HG02884 (cell line): ENCODE measurements around the gene IL37.

Source experiments
- ATAC-seq: cut with Tn5 transposase; IDR thresholded peaks from one replicate; pipeline ENCODE4 v1.9.1; 2021; ENCODE audit warnings: mild to moderate bottlenecking, moderate library complexity; ENCODE audit not compliant: unreplicated experiment

The IL37 gene

GRCh38 chr2:112958428-112959108, 47.6 kb downstream of the IL37 start:
- peak; percentile 68 for ATAC-seq

GRCh38 chr2:112959109-112959812, 48.3 kb downstream of the IL37 start:
- no peak for ATAC-seq

GRCh38 chr2:112960230-112960825, 49.4 kb downstream of the IL37 start:
- no peak for ATAC-seq

- no peak for ATAC-seq
These were observed 51.6 kb downstream of the IL37 start for GRCh38 chr2:112962308-112963175.

- ATAC-seq, result no peak
These were observed 56.1 kb downstream of the IL37 start for GRCh38 chr2:112967023-112967422.
